Gastroesophageal sphincter (tissue), 3 donors: Measurements from ENCODE around the gene PIP5K1C.

Experiments used
- CTCF ChIP-seq, 4 experiments: fragments of 200-600 bp in 2 of 4; fragments of 450-650 bp in 2 of 4; sonication (generic) in 1 of 4; IDR thresholded peaks; one replicate each; pipeline ENCODE4 v1.5.1; 2017 to 2019; ENCODE audit warnings: antibody characterized with exemption in 4 of 4, mild to moderate bottlenecking in 2 of 4, moderate library complexity in 2 of 4
- POLR2A ChIP-seq, 2 donors: fragments of 450-650 bp; IDR thresholded peaks; one replicate each; pipeline ENCODE4 v1.6.1; 2017; ENCODE audit warnings: antibody characterized with exemption in 2 of 2, mild to moderate bottlenecking in 2 of 2, moderate library complexity in 1 of 2
- POLR2AphosphoS5 ChIP-seq: sonication (generic); formaldehyde crosslinking; IDR thresholded peaks from one replicate; pipeline ENCODE4 v1.6.1; 2017; ENCODE audit warnings: antibody characterized with exemption

DNA sequence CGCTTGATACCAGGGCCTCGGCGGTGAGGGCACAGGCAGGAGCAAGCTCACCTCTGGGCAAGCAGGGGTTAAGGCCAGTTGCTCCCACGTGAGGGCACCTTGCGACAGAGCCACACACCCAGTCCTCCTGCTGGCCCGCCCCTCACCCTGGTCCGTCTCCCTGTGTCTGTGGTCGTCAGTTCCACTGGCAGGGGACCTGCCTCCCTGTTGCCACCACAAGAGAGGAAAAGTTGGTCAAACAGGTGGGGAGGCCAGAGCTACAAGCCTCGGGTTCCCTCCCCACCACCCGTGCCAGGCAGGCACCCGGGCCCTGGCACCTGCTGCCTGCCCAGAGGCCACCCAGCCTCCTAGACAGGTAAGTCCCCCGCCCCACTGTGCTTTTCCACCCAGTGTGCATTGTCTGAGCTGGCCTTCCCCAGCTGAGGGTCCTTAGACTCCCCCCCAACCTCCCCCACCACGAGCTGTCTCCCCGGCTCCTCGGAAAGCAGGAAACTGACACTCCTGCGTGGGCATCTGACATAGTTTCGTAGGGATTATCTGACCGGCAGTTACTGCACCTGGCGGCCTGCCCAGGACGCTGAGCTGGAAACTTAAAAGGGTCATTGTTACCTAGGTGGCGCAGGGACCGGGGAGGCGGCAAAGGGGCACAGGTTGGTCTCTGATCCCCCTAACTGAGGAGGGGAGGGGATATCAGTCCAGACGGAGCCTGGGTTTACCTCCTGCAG lies 8.1 kb upstream of the PIP5K1C start, which contains the start of gene TJP3:
- TF ChIP-seq CTCF (IDR thresholded peaks at IDR 0.05): no peak
- TF ChIP-seq POLR2AphosphoS5: no peak
- TF ChIP-seq POLR2A (IDR thresholded peaks at IDR 0.05): no peak
